K562 (cell line): ENCODE results near the gene NDUFA3. TPM values are rescaled to one million over a fixed set of nuclear protein-coding genes. Genes with fewer than 3 reads are reported as not detected.

Experiments
- ATAC-seq: fragments of 200-7000 bp; cut with Tn5 transposase; 3 replicates; pipeline ENCODE4 v1.9.1; 2020; ENCODE audit warnings: moderate library complexity
- BruUV-seq: library from RNA; stranded (reverse); fragments of 400-500 nt; replicated peaks from 2 replicates; lab custom pipeline; 2021; lab: Mats Ljungman, UMichigan
- CTCF ChIA-PET: fragments of 300-600 bp; formaldehyde crosslinking; extraction: SDS; loops from one replicate; lab custom pipeline; 2021; ENCODE audit warnings: low intra/inter-chr PET ratio; lab: Yijun Ruan, JAX
- POLR2A ChIA-PET: fragments of 300-600, 350-650 bp; sonication (Branson Sonifier 250); formaldehyde crosslinking; extraction: SDS; loops from one replicate; lab custom pipeline; 2021; ENCODE audit warnings: antibody characterized with exemption, inconsistent platforms; lab: Yijun Ruan, JAX
- DNase-seq, 4 experiments: peaks; one replicate each; pipeline versions ENCODE4 v3.0.0 to v3.0.0-alpha.2; 2011 to 2018; ENCODE audit warnings: low spot score in 3 of 4, mixed read lengths in 3 of 4; ENCODE audit errors: extremely low read depth in 1 of 4
- FAIRE-seq: peaks from 2 replicates; lab custom pipeline; 2011; peaks lifted over from hg19 to GRCh38; lab: Jason Lieb, UNC
- H2AFZ ChIP-seq: 2 replicates; pipeline ENCODE4 v1.6.0; 2011; ENCODE audit warnings: low read depth, low read length, control low read depth, inconsistent platforms
- H3K27ac ChIP-seq: fragments of 200-600 bp; 3 replicates; pipeline ENCODE4 v1.8.0; 2011; ENCODE audit warnings: low read depth, mild to moderate bottlenecking, control low read depth, inconsistent platforms, low read length, moderate library complexity, mixed read lengths; ENCODE audit errors: extremely low read depth
- H3K27me3 ChIP-seq, 2 experiments: fragments of 300-600 bp in 1 of 2; 2 replicates in 1 of 2; 3 replicates in 1 of 2; pipeline versions ENCODE4 v1.6.0 to v1.8.0; 2011; ENCODE audit warnings: inconsistent platforms in 2 of 2, low read length in 2 of 2, mild to moderate bottlenecking in 1 of 2, mixed read lengths in 1 of 2, moderate library complexity in 1 of 2; ENCODE audit not compliant: control insufficient read depth in 2 of 2, insufficient read depth in 2 of 2
- H3K36me3 ChIP-seq: fragments of 300-600 bp; 3 replicates; pipeline ENCODE4 v1.8.0; 2011; ENCODE audit warnings: mild to moderate bottlenecking, low read length, inconsistent platforms; ENCODE audit not compliant: control insufficient read depth, insufficient read depth
- H3K4me1 ChIP-seq, 2 experiments: fragments of 200-600 bp in 1 of 2; replicated peaks in 1 of 2; 2 replicates in 1 of 2; 3 replicates in 1 of 2; pipeline versions ENCODE4 v1.5.1 to v1.8.0; 2011; ENCODE audit warnings: inconsistent platforms in 2 of 2, low read length in 2 of 2, mild to moderate bottlenecking in 1 of 2, mixed read lengths in 1 of 2, moderate library complexity in 1 of 2; ENCODE audit not compliant: control insufficient read depth in 2 of 2, insufficient read depth in 2 of 2
- H3K4me2 ChIP-seq: 2 replicates; pipeline ENCODE4 v1.6.1; 2011; ENCODE audit warnings: low read length, control low read depth, inconsistent platforms, mixed read lengths; ENCODE audit not compliant: insufficient read depth
- H3K4me3 ChIP-seq: fragments of 200-600 bp; sonication (generic), shearing (Covaris generic); 2 replicates; pipeline ENCODE4 v1.5.1; 2016; ENCODE audit warnings: control low read depth, inconsistent platforms
- H3K79me2 ChIP-seq: fragments of 200-600 bp; 3 replicates; pipeline ENCODE4 v1.8.0; 2011; ENCODE audit warnings: low read length, inconsistent platforms; ENCODE audit not compliant: control insufficient read depth, insufficient read depth
- H3K9ac ChIP-seq, 2 experiments: 2 replicates each; pipeline versions ENCODE4 v1.6.0 to v1.6.1; 2011; ENCODE audit warnings: low read depth in 2 of 2, low read length in 2 of 2, control low read depth in 1 of 2, inconsistent platforms in 1 of 2, mild to moderate bottlenecking in 1 of 2, mixed read lengths in 1 of 2; ENCODE audit not compliant: insufficient read depth in 1 of 2
- H3K9me1 ChIP-seq: one replicate; pipeline ENCODE4 v1.6.0; 2011; ENCODE audit warnings: inconsistent platforms, mild to moderate bottlenecking, low read length, moderate library complexity; ENCODE audit not compliant: control insufficient read depth, insufficient read depth
- H3K9me3 ChIP-seq: replicated peaks from 2 replicates; pipeline ENCODE4 v1.5.1; 2011; ENCODE audit warnings: low read depth, low read length, inconsistent platforms; ENCODE audit not compliant: control insufficient read depth, insufficient read depth
- H4K20me1 ChIP-seq: replicated peaks from 2 replicates; pipeline ENCODE4 v1.6.1; 2011; ENCODE audit warnings: low read length, inconsistent platforms, mixed read lengths; ENCODE audit not compliant: control insufficient read depth, insufficient read depth
- NELFE ChIP-seq: IDR thresholded peaks from 2 replicates; pipeline ENCODE4 v1.6.1; 2011; ENCODE audit warnings: mild to moderate bottlenecking; ENCODE audit not compliant: insufficient read depth, insufficient read length
- NFXL1 ChIP-seq: fragments of 450-650 bp; formaldehyde crosslinking; IDR thresholded peaks from 2 replicates; pipeline ENCODE4 v1.4.0; 2021; ENCODE audit warnings: mild to moderate bottlenecking
- POLR2G ChIP-seq: fragments of 200-400 bp; formaldehyde crosslinking; IDR thresholded peaks from 2 replicates; pipeline ENCODE4 v1.6.1; 2017; ENCODE audit warnings: low read depth, mild to moderate bottlenecking, antibody characterized with exemption, low read length, moderate library complexity
- SRF ChIP-seq, 2 experiments: fragments of 250-450, 450-650 bp in 1 of 2; sonication (Bioruptor Pico) in 1 of 2; sonication (generic) in 1 of 2; formaldehyde crosslinking; IDR thresholded peaks; 2 replicates each; pipeline versions ENCODE4 v1.5.0 to v1.5.1; 2020 to 2022; ENCODE audit warnings: mild to moderate bottlenecking in 1 of 2, missing genetic modification reagents in 1 of 2
- ZNF134 ChIP-seq: fragments of 250-450 bp; sonication (Bioruptor Pico); conservative IDR thresholded peaks from 2 replicates; pipeline ENCODE4 v1.4.0; 2020
- ZNF785 ChIP-seq: fragments of 250-450 bp; sonication (Bioruptor Pico); IDR thresholded peaks from 2 replicates; pipeline ENCODE4 v1.4.0; 2020; ENCODE audit warnings: mild to moderate bottlenecking
- WGBS: fragments of 100-300 bp; shearing (Covaris generic); methylation state at CpG from one replicate; pipeline ENCODE4 v1.1.6; 2016; ENCODE audit warnings: low coverage, mixed read lengths; ENCODE audit not compliant: insufficient coverage; ENCODE audit errors: missing lambda C conversion rate; 5-methylcytosine and 5-hydroxymethylcytosine counted together
- in situ Hi-C: fragments of 300-500 bp; cut with MboI; formaldehyde crosslinking; loops from 4 replicates; pipeline ENCODE4 v1.15.0; 2018; ENCODE audit warnings: inconsistent platforms, mixed read lengths
- intact Hi-C: fragments of 100-400 bp; cut with micrococcal nuclease; formaldehyde crosslinking; loops from 2 replicates; pipeline ENCODE4 v1.14.2; 2022
- polyA plus RNA-seq, 8 experiments: library from polyadenylated mRNA; depleted of rRNA in 4 of 8; stranded (reverse) in 5 of 8; unstranded in 3 of 8; fragments of >200 nt; fragmentation: Nextera tagmentation in 2 of 8; fragmentation: Illumina TruSeq in 1 of 8; extraction: Ambion mirVana in 2 of 8; extraction: Trizol in 1 of 8; gene quantifications; 2 replicates each; pipeline versions ENCODE4 v1.2.1 to v1.2.3, GENCODE V29; 2011 to 2014; ENCODE audit warnings: inconsistent platforms in 1 of 8, missing spikeins in 1 of 8
- total RNA-seq, 7 experiments: library from RNA; depleted of rRNA in 6 of 7; stranded (reverse); fragments of >200 nt in 6 of 7; fragmentation: Illumina TruSeq in 2 of 7; extraction: Trizol in 2 of 7; gene quantifications; 2 replicates each; pipeline versions ENCODE4 v1.2.1 to v1.2.3, GENCODE V29; 2011 to 2021; ENCODE audit warnings: low replicate concordance in 1 of 7
- TF ChIP-seq, protein P1 (sequence below): sonication (generic); formaldehyde crosslinking; IDR thresholded peaks from 2 replicates; pipeline ENCODE4 v1.8.0; 2023; ENCODE audit warnings: missing genetic modification reagents, mild to moderate bottlenecking, borderline replicate concordance

The NDUFA3 gene
- total and polyA plus RNA-seq, 9 of the 15 experiments (the other 6 are each of a cell fraction or from before 2014, with no cell fraction given): 39.2 to 279 (median 138) TPM

DNA sequence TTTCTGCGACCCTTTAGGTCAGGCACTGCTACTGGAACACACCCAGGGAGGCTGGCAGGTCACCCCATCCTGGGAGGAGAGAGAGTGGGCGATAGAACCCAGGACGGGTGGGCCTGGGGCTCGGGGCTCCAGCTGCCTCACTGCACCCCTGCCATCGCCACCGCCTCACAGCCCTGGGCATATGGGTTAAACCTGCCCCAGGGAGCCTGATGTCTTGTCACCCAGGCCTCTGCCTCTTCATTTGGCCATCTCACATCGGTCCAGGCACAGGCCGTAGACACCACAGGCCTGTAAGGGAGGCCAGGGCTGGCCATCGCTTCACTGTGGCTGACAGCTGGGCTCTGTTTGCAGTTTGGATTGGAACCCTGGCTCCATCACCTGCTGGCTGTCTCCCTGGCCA is 23.1 kb downstream of the NDUFA3 start:
- BruUV-seq: no TSS peak
- Histone ChIP-seq H3K36me3 (peaks cover 84% of the 10 kb centered on the region; the same call in 2 of the 3 replicates), H3K79me2 (no peaks in the 10 kb centered on the region), H3K4me1 (no peaks in the 10 kb centered on the region; a peak in 1 of 5 replicates), H3K9ac (no peak overlapping the region; a peak in 1 of 4 replicates), H3K9me1 (no peaks in the 10 kb centered on the region), H3K27ac (no peak overlapping the region), H3K4me2 (no peak overlapping the region), H3K4me3 (no peak overlapping the region), H3K27me3 (no peaks in the 10 kb centered on the region), H2AFZ (no peak overlapping the region), H4K20me1 (no peaks in the 10 kb centered on the region), H3K9me3 (no peaks in the 10 kb centered on the region)
- no peak for ATAC-seq
- no peak for FAIRE-seq
- whole genome bisulfite sequencing: 84% methylated on average over 4 of the region's 9 CpGs
- POLR2A ChIA-PET: interaction anchor here (1.9 kb wide), 1 partner anchor 11 kb away, joined by 9 read pairs; no protein-coding TSS in a partner anchor
- no peak for DNase-seq
- CTCF ChIA-PET: no interaction called here
- in situ Hi-C loops (no loop called here), intact Hi-C loops (no loop called here)
- TF ChIP-seq POLR2G (peak; percentile 11), ZNF134 (CRISPR knock-in tag) (no peak)

DNA sequence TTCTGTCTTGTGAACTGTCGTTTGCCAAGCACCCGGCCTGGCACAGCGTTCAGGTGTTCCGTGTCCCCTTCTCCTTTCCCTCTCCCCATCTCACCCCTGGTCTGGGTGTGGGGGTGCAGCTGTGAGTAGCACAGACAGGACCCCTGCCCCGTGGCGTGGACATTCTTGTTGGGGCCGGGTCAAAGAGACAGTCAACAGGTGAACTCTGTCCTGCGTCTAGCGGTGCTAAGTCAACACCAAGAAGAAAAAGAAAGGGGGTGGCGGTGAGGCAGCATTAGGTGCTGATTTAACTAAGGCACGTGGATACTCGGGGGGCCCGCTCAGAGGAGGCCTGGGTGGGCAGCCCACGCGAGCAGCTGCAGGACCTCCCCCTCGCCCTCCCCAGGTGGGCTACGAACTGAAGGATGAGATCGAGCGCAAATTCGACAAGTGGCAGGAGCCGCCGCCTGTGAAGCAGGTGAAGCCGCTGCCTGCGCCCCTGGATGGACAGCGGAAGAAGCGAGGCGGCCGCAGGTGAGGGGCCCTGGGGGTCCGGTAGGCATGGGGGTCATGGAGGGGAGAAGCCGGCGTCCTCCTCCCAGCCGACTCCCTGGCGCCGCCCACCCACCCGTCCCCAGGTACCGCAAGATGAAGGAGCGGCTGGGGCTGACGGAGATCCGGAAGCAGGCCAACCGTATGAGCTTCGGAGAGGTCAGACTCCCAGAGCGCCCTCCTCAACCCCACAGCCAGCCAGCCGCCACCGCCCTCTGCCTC is 25.2 kb downstream of the NDUFA3 start:
- H3K27me3 ChIP-seq: no peaks in the 10 kb centered on the region
- ChIA-PET POLR2A (no interaction called here), CTCF (no interaction called here)
- BruUV-seq: no TSS peak
- no peaks in the 10 kb centered on the region; a peak in 1 of 5 replicates for H3K4me1 ChIP-seq
- H3K9ac ChIP-seq: no peak overlapping the region
- H4K20me1 ChIP-seq: no peaks in the 10 kb centered on the region
- FAIRE-seq (no peak), ATAC-seq (no peak), DNase-seq (no peak)
- WGBS: 96% methylated on average over 17 of the region's 44 CpGs
- H3K27ac ChIP-seq: no peak overlapping the region
- no peaks in the 10 kb centered on the region for H3K9me3 ChIP-seq
- no peak overlapping the region for H3K4me2 ChIP-seq
- H3K79me2 ChIP-seq: no peaks in the 10 kb centered on the region
- H3K4me3 ChIP-seq: no peak overlapping the region
- in situ Hi-C loops: no loop called here
- intact Hi-C loops: no loop called here
- no peak overlapping the region for H2AFZ ChIP-seq
- peaks cover 78% of the 10 kb centered on the region; the same call in 2 of the 3 replicates for H3K36me3 ChIP-seq
- no peaks in the 10 kb centered on the region for H3K9me1 ChIP-seq
- TF ChIP-seq NFXL1 (CRISPR knock-in tag) (no peak), NELFE (no peak), SRF (CRISPR knock-in tag; IDR thresholded peaks at IDR 0.05) (no peak), ZNF785 (CRISPR knock-in tag) (no peak)
- TF ChIP-seq, protein P1, sequence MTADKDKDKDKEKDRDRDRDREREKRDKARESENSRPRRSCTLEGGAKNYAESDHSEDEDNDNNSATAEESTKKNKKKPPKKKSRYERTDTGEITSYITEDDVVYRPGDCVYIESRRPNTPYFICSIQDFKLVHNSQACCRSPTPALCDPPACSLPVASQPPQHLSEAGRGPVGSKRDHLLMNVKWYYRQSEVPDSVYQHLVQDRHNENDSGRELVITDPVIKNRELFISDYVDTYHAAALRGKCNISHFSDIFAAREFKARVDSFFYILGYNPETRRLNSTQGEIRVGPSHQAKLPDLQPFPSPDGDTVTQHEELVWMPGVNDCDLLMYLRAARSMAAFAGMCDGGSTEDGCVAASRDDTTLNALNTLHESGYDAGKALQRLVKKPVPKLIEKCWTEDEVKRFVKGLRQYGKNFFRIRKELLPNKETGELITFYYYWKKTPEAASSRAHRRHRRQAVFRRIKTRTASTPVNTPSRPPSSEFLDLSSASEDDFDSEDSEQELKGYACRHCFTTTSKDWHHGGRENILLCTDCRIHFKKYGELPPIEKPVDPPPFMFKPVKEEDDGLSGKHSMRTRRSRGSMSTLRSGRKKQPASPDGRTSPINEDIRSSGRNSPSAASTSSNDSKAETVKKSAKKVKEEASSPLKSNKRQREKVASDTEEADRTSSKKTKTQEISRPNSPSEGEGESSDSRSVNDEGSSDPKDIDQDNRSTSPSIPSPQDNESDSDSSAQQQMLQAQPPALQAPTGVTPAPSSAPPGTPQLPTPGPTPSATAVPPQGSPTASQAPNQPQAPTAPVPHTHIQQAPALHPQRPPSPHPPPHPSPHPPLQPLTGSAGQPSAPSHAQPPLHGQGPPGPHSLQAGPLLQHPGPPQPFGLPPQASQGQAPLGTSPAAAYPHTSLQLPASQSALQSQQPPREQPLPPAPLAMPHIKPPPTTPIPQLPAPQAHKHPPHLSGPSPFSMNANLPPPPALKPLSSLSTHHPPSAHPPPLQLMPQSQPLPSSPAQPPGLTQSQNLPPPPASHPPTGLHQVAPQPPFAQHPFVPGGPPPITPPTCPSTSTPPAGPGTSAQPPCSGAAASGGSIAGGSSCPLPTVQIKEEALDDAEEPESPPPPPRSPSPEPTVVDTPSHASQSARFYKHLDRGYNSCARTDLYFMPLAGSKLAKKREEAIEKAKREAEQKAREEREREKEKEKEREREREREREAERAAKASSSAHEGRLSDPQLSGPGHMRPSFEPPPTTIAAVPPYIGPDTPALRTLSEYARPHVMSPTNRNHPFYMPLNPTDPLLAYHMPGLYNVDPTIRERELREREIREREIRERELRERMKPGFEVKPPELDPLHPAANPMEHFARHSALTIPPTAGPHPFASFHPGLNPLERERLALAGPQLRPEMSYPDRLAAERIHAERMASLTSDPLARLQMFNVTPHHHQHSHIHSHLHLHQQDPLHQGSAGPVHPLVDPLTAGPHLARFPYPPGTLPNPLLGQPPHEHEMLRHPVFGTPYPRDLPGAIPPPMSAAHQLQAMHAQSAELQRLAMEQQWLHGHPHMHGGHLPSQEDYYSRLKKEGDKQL: no peak
